Activated CD8-positive, alpha-beta T cell treated with anti-CD3 and anti-CD28 coated beads, Interleukin-2, amount 10 ng/mL, durations not matched to agents 7 days and 5 days (primary cell): ENCODE measurements around the gene ANKS3. TPM values are rescaled to one million over a fixed set of nuclear protein-coding genes. Genes with fewer than 3 reads are reported as not detected.
A peak's percentile ranks its signal among the peaks of the same experiment; 100 is the strongest.

ENCODE experiments used
- ATAC-seq: fragments of 150-1000 bp; cut with Tn5 transposase; one replicate; pipeline ENCODE4 v1.10.0; 2021; ENCODE audit warnings: moderate library complexity
- CTCF ChIA-PET: fragments of 350-600 bp; sonication (Branson Sonifier 250); formaldehyde crosslinking; loops from one replicate; lab custom pipeline; 2021; ENCODE audit warnings: antibody characterized with exemption; lab: Charles Lee
- POLR2A ChIA-PET: fragments of 350-600 bp; sonication (Branson Sonifier 250); formaldehyde crosslinking; loops from one replicate; lab custom pipeline; 2021; ENCODE audit warnings: antibody characterized with exemption; lab: Charles Lee
- DNase-seq: peaks from one replicate; pipeline ENCODE4 v3.0.0-alpha.2; 2020
- H3K27ac Mint-ChIP-seq: one replicate; pipeline ENCODE4 v1.8.0; 2021; ENCODE audit warnings: mild to moderate bottlenecking, mixed read lengths
- H3K27me3 Mint-ChIP-seq: one replicate; pipeline ENCODE4 v1.8.0; 2021; ENCODE audit warnings: low read depth, mixed read lengths
- H3K36me3 Mint-ChIP-seq: one replicate; pipeline ENCODE4 v1.8.0; 2021; ENCODE audit warnings: low read depth, mixed read lengths
- H3K4me1 Mint-ChIP-seq: one replicate; pipeline ENCODE4 v1.8.0; 2021; ENCODE audit warnings: low read depth, mixed read lengths
- H3K4me3 Mint-ChIP-seq: one replicate; pipeline ENCODE4 v1.8.0; 2021; ENCODE audit warnings: mild to moderate bottlenecking, mixed read lengths
- H3K9me3 Mint-ChIP-seq: one replicate; pipeline ENCODE4 v1.8.0; 2022; ENCODE audit warnings: mixed read lengths; ENCODE audit not compliant: insufficient read depth
- microRNA-seq: library from miRNA; unstranded; fragments of <30 nt; microRNA quantifications from one replicate; pipeline ENCODE4 v1.2.0, GENCODE V29; 2022
- total RNA-seq, 2 experiments: library from RNA; stranded (reverse); gene quantifications; one replicate each; pipeline ENCODE4 v1.2.3, GENCODE V29; 2021

The ANKS3 gene
- total RNA-seq, 2 experiments from 2014 or later = 17.0 to 17.2 TPM

GRCh38 chr16:4647644-4647980 lies 86.5 kb downstream of the ANKS3 start:
- H3K27ac Mint-ChIP-seq = peak overlapping the region; percentile 23
- H3K4me3 Mint-ChIP-seq = no peak overlapping the region
- DNase-seq = peak; percentile 26
- H3K27me3 Mint-ChIP-seq = no peaks in the 10 kb centered on the region
- peaks cover 29% of the 10 kb centered on the region for H3K36me3 Mint-ChIP-seq
- H3K9me3 Mint-ChIP-seq = no peaks in the 10 kb centered on the region
- ATAC-seq = peak; percentile 21
- POLR2A ChIA-PET = no interaction called here
- CTCF ChIA-PET = interaction anchor here (0.8 kb wide), 1 partner anchor 14 kb away, joined by 4 read pairs; no protein-coding TSS in a partner anchor
- peaks cover 49% of the 10 kb centered on the region for H3K4me1 Mint-ChIP-seq

GRCh38 chr16:4646773-4647643 lies 87.1 kb downstream of the ANKS3 start:
- ATAC-seq (peak; percentile 41), DNase-seq (peak; percentile 54)
- Mint-ChIP-seq H3K27me3 (no peaks in the 10 kb centered on the region), H3K4me1 (peaks cover 49% of the 10 kb centered on the region), H3K36me3 (peaks cover 29% of the 10 kb centered on the region), H3K4me3 (no peak overlapping the region), H3K9me3 (no peaks in the 10 kb centered on the region), H3K27ac (peak overlapping the region; percentile 23)
- POLR2A ChIA-PET = no interaction called here
- CTCF ChIA-PET = interaction anchor here (0.8 kb wide), 1 partner anchor 14 kb away, joined by 4 read pairs; no protein-coding TSS in a partner anchor

Small RNA genes lying within 50 kb of the gene (microRNA-seq; reads per million reads assigned to microRNA genes)
- not detected for gene MIR6769A

Other genes starting within 250 kb of the ANKS3 start
- 10 to 100 TPM; 44.0 to 48.7 TPM for gene CDIP1, start 195.5 kb downstream of the ANKS3 start, total RNA-seq
- under 1 TPM; 0.13 TPM for gene C16orf96, start 177.9 kb downstream of the ANKS3 start, total RNA-seq
- gene UBALD1, start 119.4 kb downstream of the ANKS3 start, total RNA-seq = 10 to 100 TPM; 15.0 to 18.9 TPM
- 10 to 100 TPM; 77.3 to 80.6 TPM for gene MGRN1, start 109.4 kb downstream of the ANKS3 start, total RNA-seq
- gene NUDT16L1, start 40.7 kb downstream of the ANKS3 start, total RNA-seq = 10 to 100 TPM; 32.6 to 36.2 TPM
- under 1 TPM; 0.39 to 0.68 TPM for gene DNAAF8, start 266 bp upstream of the ANKS3 start, total RNA-seq
- gene ZNF500, start 32.9 kb upstream of the ANKS3 start, total RNA-seq = 10 to 100 TPM; 14.0 to 14.9 TPM
- not detected for gene SEPTIN12, start 54.1 kb upstream of the ANKS3 start, total RNA-seq
- gene SMIM22, start 61.1 kb upstream of the ANKS3 start, total RNA-seq = not detected
- 10 to 100 TPM; 12.3 to 13.1 TPM for gene ROGDI, start 68.4 kb upstream of the ANKS3 start, total RNA-seq
- 10 to 100 TPM; 92.2 to 95.7 TPM for gene GLYR1, start 113.0 kb upstream of the ANKS3 start, total RNA-seq
- 10 to 100 TPM; 42.1 to 44.1 TPM for gene UBN1, start 113.2 kb upstream of the ANKS3 start, total RNA-seq
- not detected for gene PPL, start 202.9 kb upstream of the ANKS3 start, total RNA-seq
- not detected for gene SEC14L5, start 224.1 kb upstream of the ANKS3 start, total RNA-seq